Liver (tissue), 9 donors: ENCODE data around the gene KAT2A. TPM values are rescaled to one million over a fixed set of nuclear protein-coding genes. Genes with fewer than 3 reads are reported as not detected.

ENCODE experiments used
- DNase-seq: peaks from one replicate; pipeline ENCODE4 v3.0.0-alpha.2; 2017; ENCODE audit warnings: low spot score
- H3K27ac ChIP-seq, 2 donors: one replicate each; pipeline ENCODE4 v1.7.0; 2013; ENCODE audit warnings: inconsistent platforms in 2 of 2, low read length in 2 of 2, control low read depth in 1 of 2, low read depth in 1 of 2, mild to moderate bottlenecking in 1 of 2
- H3K27me3 ChIP-seq, 4 donors: one replicate each; pipeline versions ENCODE4 v1.6.1 to v1.7.0; 2013; ENCODE audit warnings: low read length in 3 of 4, inconsistent platforms in 1 of 4, mild to moderate bottlenecking in 1 of 4, moderate library complexity in 1 of 4; ENCODE audit not compliant: control insufficient read depth in 4 of 4, insufficient read depth in 4 of 4
- H3K36me3 ChIP-seq, 4 donors: one replicate each; pipeline versions ENCODE4 v1.6.1 to v1.7.0; 2013; ENCODE audit warnings: low read length in 3 of 4, mild to moderate bottlenecking in 3 of 4, low read depth in 1 of 4, moderate library complexity in 1 of 4; ENCODE audit not compliant: control insufficient read depth in 4 of 4, insufficient read depth in 3 of 4
- H3K4me1 ChIP-seq, 4 donors: one replicate each; pipeline versions ENCODE4 v1.6.1 to v1.7.0; 2013; ENCODE audit warnings: low read length in 3 of 4, mild to moderate bottlenecking in 3 of 4, moderate library complexity in 1 of 4; ENCODE audit not compliant: control insufficient read depth in 4 of 4, insufficient read depth in 4 of 4
- H3K4me3 ChIP-seq, 3 donors: one replicate each; pipeline versions ENCODE4 v1.6.1 to v1.7.0; 2013; ENCODE audit warnings: low read length in 3 of 3, control low read depth in 1 of 3, low read depth in 1 of 3, mild to moderate bottlenecking in 1 of 3
- H3K9ac ChIP-seq, 2 donors: one replicate each; pipeline ENCODE4 v1.7.0; 2013; ENCODE audit warnings: low read length in 2 of 2, mild to moderate bottlenecking in 2 of 2, moderate library complexity in 2 of 2, control low read depth in 1 of 2, low read depth in 1 of 2
- H3K9me3 ChIP-seq, 4 donors: one replicate each; pipeline versions ENCODE4 v1.6.1 to v1.7.0; 2013; ENCODE audit warnings: low read length in 3 of 4; ENCODE audit not compliant: control insufficient read depth in 4 of 4
- ATF3 ChIP-seq: IDR thresholded peaks from 2 replicates; pipeline ENCODE4 v1.6.1; 2016; ENCODE audit warnings: antibody characterized with exemption
- CTCF ChIP-seq: fragments of 150-350 bp; IDR thresholded peaks from 2 replicates; pipeline ENCODE4 v1.5.1; 2017; ENCODE audit warnings: improper control_type of control experiment, low read depth, low read length; ENCODE audit not compliant: missing input control
- EGR1 ChIP-seq, 2 donors: IDR thresholded peaks; 2 replicates each; pipeline ENCODE4 v1.6.1; 2016 to 2018; ENCODE audit warnings: antibody characterized with exemption in 2 of 2, low read depth in 2 of 2
- FOXA1 ChIP-seq: IDR thresholded peaks from 2 replicates; pipeline ENCODE4 v1.6.1; 2016; ENCODE audit warnings: antibody characterized with exemption
- GABPA ChIP-seq, 2 donors: IDR thresholded peaks in 1 of 2; conservative IDR thresholded peaks in 1 of 2; 2 replicates each; pipeline ENCODE4 v1.6.1; 2016; ENCODE audit warnings: antibody characterized with exemption in 2 of 2, mild to moderate bottlenecking in 1 of 2, moderate library complexity in 1 of 2
- RAD21 ChIP-seq, 2 donors: IDR thresholded peaks; 2 replicates each; pipeline ENCODE4 v1.6.1; 2016; ENCODE audit warnings: antibody characterized with exemption in 2 of 2, mild to moderate bottlenecking in 2 of 2
- REST ChIP-seq: IDR thresholded peaks from 2 replicates; pipeline ENCODE4 v1.6.1; 2016; ENCODE audit warnings: antibody characterized with exemption, mild to moderate bottlenecking
- SP1 ChIP-seq: IDR thresholded peaks from 2 replicates; pipeline ENCODE4 v1.6.1; 2018; ENCODE audit warnings: antibody characterized with exemption, mild to moderate bottlenecking
- TAF1 ChIP-seq: conservative IDR thresholded peaks from 2 replicates; pipeline ENCODE4 v1.6.1; 2016; ENCODE audit warnings: antibody characterized with exemption, mild to moderate bottlenecking
- ZBTB33 ChIP-seq: IDR thresholded peaks from 2 replicates; pipeline ENCODE4 v1.6.1; 2016; ENCODE audit warnings: antibody characterized with exemption
- WGBS: extraction: QIAGEN DNeasy Blood & Tissue Kit; methylation state at CpG from one replicate; pipeline ENCODE4 v1.1.7; 2013; 5-methylcytosine and 5-hydroxymethylcytosine counted together
- polyA plus RNA-seq, 2 donors: library from polyadenylated mRNA; stranded (reverse) in 1 of 2; unstranded in 1 of 2; fragments of 200-250 nt in 1 of 2; fragments of >200 nt in 1 of 2; fragmentation: Nextera tagmentation in 1 of 2; extraction: Ambion mirVana in 1 of 2; gene quantifications; one replicate each; pipeline versions ENCODE4 v1.2.1 to v1.2.3, GENCODE V29; 2013 to 2015
- total RNA-seq, 2 donors: library from RNA; depleted of rRNA; stranded (reverse); fragments of >200 nt; gene quantifications; one replicate each; pipeline ENCODE4 v1.2.3, GENCODE V29; 2014
- donor health status: healthy.
- donor health status: healthy.
- donor health status: healthy.
- donor health status: healthy.
- donor health status: healthy.

The KAT2A gene
- total and polyA plus RNA-seq, 4 donors, result 5.1 to 14.4 (median 9.6) TPM

- WGBS, result 50% methylated on average over 17 of the region's 17 CpGs
- no peak for DNase-seq
- Histone ChIP-seq H3K27ac (no peak overlapping the region), H3K9me3 (no peaks in the 10 kb centered on the region), H3K4me1 (peaks cover 0 to 22% (median 17%) of the 10 kb centered on the region in 4 donors), H3K9ac (no peak overlapping the region), H3K4me3 (peak overlapping the region in 2 of 3 donors; percentile 32 to 58), H3K36me3 (no peaks in the 10 kb centered on the region), H3K27me3 (no peaks in the 10 kb centered on the region)
- TF ChIP-seq GABPA (IDR thresholded peaks at IDR 0.05 in 1 of 2, conservative IDR thresholded peaks at IDR 0.05 in 1 of 2) (no peak), TAF1 (no peak), FOXA1 (no peak), SP1 (no peak), REST (no peak), EGR1 (IDR thresholded peaks at IDR 0.05; ENCODE audit: low read depth in 2 of 2) (no peak), ZBTB33 (no peak)
Observed at GRCh38 chr17:42155614-42156045, 34.5 kb upstream of the KAT2A start.

GRCh38 chr17:42153919-42154742 lies 33.0 kb upstream of the KAT2A start:
- Histone ChIP-seq H3K27me3 (no peaks in the 10 kb centered on the region), H3K9me3 (no peaks in the 10 kb centered on the region), H3K4me1 (peaks cover 0 to 24% (median 18%) of the 10 kb centered on the region in 4 donors), H3K4me3 (peak overlapping the region; percentile 80 to 98 (median 97)), H3K9ac (peak overlapping the region; percentile 91 to 95), H3K36me3 (no peaks in the 10 kb centered on the region), H3K27ac (peak overlapping the region; percentile 75 to 81)
- WGBS, result 5% methylated on average over 15 of the region's 15 CpGs
- TF ChIP-seq TAF1 (no peak), CTCF (no peak), GABPA (IDR thresholded peaks at IDR 0.05 in 1 of 2, conservative IDR thresholded peaks at IDR 0.05 in 1 of 2) (no peak), RAD21 (IDR thresholded peaks at IDR 0.05) (no peak), ATF3 (no peak)
- no peak for DNase-seq
